Neural cell (in vitro differentiated cells): ENCODE measurements around the gene CRLF2. TPM values are rescaled to one million over a fixed set of nuclear protein-coding genes. Genes with fewer than 3 reads are reported as not detected.

Experiments
- H2AFZ ChIP-seq: fragments of 200-600, 300-800 bp; sonication (generic), shearing (Covaris generic); 2 replicates; pipeline ENCODE4 v1.6.0; 2014; ENCODE audit warnings: low read depth, mild to moderate bottlenecking, antibody characterized with exemption, low read length, moderate library complexity
- H3F3A ChIP-seq: fragments of 200-600 bp; shearing (Covaris generic); 2 replicates; pipeline ENCODE4 v1.6.1; 2016; ENCODE audit warnings: mild to moderate bottlenecking, moderate library complexity, mixed read lengths, antibody characterized with exemption, low read length; ENCODE audit not compliant: insufficient read depth, poor library complexity, severe bottlenecking
- H3K27ac ChIP-seq: fragments of 200-600, 300-800 bp; sonication (generic), shearing (Covaris generic); 2 replicates; pipeline ENCODE4 v1.5.1; 2014; ENCODE audit warnings: mild to moderate bottlenecking, low read length, moderate library complexity
- H3K27me3 ChIP-seq: fragments of 300-800, 200-600 bp; sonication (generic), shearing (Covaris generic); 2 replicates; pipeline ENCODE4 v1.6.0; 2014; ENCODE audit warnings: mild to moderate bottlenecking, low read depth, low read length, moderate library complexity; ENCODE audit not compliant: insufficient read depth
- H3K36me3 ChIP-seq: fragments of 300-800, 200-600 bp; sonication (generic), shearing (Covaris generic); 2 replicates; pipeline ENCODE4 v1.5.1; 2014; ENCODE audit warnings: mild to moderate bottlenecking, antibody characterized with exemption, low read length, moderate library complexity; ENCODE audit not compliant: insufficient read depth
- H3K4me2 ChIP-seq: fragments of 300-800, 200-600 bp; sonication (generic), shearing (Covaris generic); 2 replicates; pipeline ENCODE4 v1.6.0; 2014; ENCODE audit warnings: mild to moderate bottlenecking, low read length
- H3K4me3 ChIP-seq: fragments of 300-800, 200-600 bp; sonication (generic), shearing (Covaris generic); 2 replicates; pipeline ENCODE4 v1.5.1; 2014; ENCODE audit warnings: mild to moderate bottlenecking, low read length, moderate library complexity
- H3K79me2 ChIP-seq: fragments of 200-600 bp; shearing (Covaris generic); replicated peaks from 2 replicates; pipeline ENCODE4 v1.6.0; 2014; ENCODE audit warnings: mild to moderate bottlenecking, low read length, moderate library complexity; ENCODE audit not compliant: insufficient read depth
- H3K9ac ChIP-seq: fragments of 300-800, 200-600 bp; sonication (generic), shearing (Covaris generic); 2 replicates; pipeline ENCODE4 v1.6.1; 2016; ENCODE audit warnings: mild to moderate bottlenecking, low read length, mixed read lengths
- H3K9me2 ChIP-seq: fragments of 200-600 bp; shearing (Covaris generic); 2 replicates; pipeline ENCODE4 v1.6.1; 2016; ENCODE audit warnings: mild to moderate bottlenecking, low read length, mixed read lengths; ENCODE audit not compliant: insufficient read depth
- H3K9me3 ChIP-seq: fragments of 200-600, 300-800 bp; sonication (generic), shearing (Covaris generic); 2 replicates; pipeline ENCODE4 v1.6.1; 2016; ENCODE audit warnings: mild to moderate bottlenecking, mixed run types, low read length, moderate library complexity, mixed read lengths
- H4K20me1 ChIP-seq: fragments of 200-600 bp; shearing (Covaris generic); 2 replicates; pipeline ENCODE4 v1.6.1; 2016; ENCODE audit warnings: mild to moderate bottlenecking, mixed run types; ENCODE audit not compliant: insufficient read depth
- EP300 ChIP-seq: fragments of 450-650 bp; conservative IDR thresholded peaks from 2 replicates; pipeline ENCODE4 v1.6.1; 2014; ENCODE audit warnings: antibody characterized with exemption, mild to moderate bottlenecking, moderate library complexity; ENCODE audit not compliant: poor library complexity, severe bottlenecking
- EZH2 ChIP-seq: fragments of 200-600, 300-800 bp; shearing (Covaris generic), sonication (generic); IDR thresholded peaks from 2 replicates; pipeline ENCODE4 v1.6.1; 2014; ENCODE audit warnings: antibody characterized with exemption, low read length, borderline replicate concordance, mild to moderate bottlenecking; ENCODE audit not compliant: insufficient read depth, poor library complexity, severe bottlenecking
- MXI1 ChIP-seq: fragments of 450-650 bp; conservative IDR thresholded peaks from 2 replicates; pipeline ENCODE4 v1.6.1; 2014; ENCODE audit warnings: antibody characterized with exemption, mild to moderate bottlenecking; ENCODE audit not compliant: poor library complexity, severe bottlenecking
- POLR2AphosphoS5 ChIP-seq: IDR thresholded peaks from 2 replicates; pipeline ENCODE4 v1.6.1; 2012
- RAD21 ChIP-seq: fragments of 450-650 bp; conservative IDR thresholded peaks from 2 replicates; pipeline ENCODE4 v1.6.1; 2014; ENCODE audit warnings: antibody characterized with exemption, mild to moderate bottlenecking, moderate library complexity
- SMC3 ChIP-seq: fragments of 450-650 bp; conservative IDR thresholded peaks from 2 replicates; pipeline ENCODE4 v1.6.1; 2014; ENCODE audit warnings: antibody characterized with exemption, mild to moderate bottlenecking, moderate library complexity; ENCODE audit not compliant: poor library complexity
- TAF1 ChIP-seq: IDR thresholded peaks from 2 replicates; pipeline ENCODE4 v1.6.1; 2012; ENCODE audit warnings: low read depth
- polyA plus RNA-seq: library from polyadenylated mRNA; depleted of rRNA; stranded (reverse); fragments of >200 nt; gene quantifications from 2 replicates; pipeline ENCODE4 v1.2.3, GENCODE V29; 2014
- TF ChIP-seq, protein P1 (sequence below): IDR thresholded peaks from 2 replicates; pipeline ENCODE4 v1.6.1; 2012; ENCODE audit warnings: borderline replicate concordance
- TF ChIP-seq, protein P2 (sequence below): fragments of 450-650 bp; IDR thresholded peaks from 2 replicates; pipeline ENCODE4 v1.5.1; 2014; ENCODE audit warnings: antibody characterized with exemption, mild to moderate bottlenecking, moderate library complexity; ENCODE audit not compliant: poor library complexity, severe bottlenecking

CRLF2 gene
- polyA plus RNA-seq, 1 donor from 2014 or later: not detected

DNA sequence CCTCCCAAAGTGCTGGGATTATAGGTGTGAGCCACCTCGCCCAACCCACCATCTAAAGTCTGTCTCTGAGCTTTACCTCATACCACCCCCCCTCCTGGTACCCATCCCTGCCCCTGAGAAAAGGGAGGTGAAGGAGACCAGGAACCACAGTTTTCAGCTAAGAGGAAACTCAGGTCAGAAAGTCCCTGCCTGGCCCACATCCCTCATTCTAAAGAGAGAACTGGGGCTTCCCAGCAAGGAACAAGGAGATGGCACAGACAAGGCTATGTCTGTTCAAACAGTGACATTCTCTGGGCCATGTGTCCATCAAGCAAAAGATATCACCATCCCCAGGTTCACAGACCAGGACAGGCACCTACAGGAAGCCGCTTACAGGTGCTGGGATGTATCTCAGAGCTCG is 40.4 kb upstream of the CRLF2 start:
- Histone ChIP-seq H3K27me3 (no peaks in the 10 kb centered on the region), H3K27ac (no peak overlapping the region), H3F3A (no peaks in the 10 kb centered on the region), H3K4me3 (no peak overlapping the region), H3K4me2 (no peak overlapping the region), H3K9ac (no peak overlapping the region), H3K9me3 (no peaks in the 10 kb centered on the region), H3K79me2 (no peaks in the 10 kb centered on the region), H2AFZ (no peak overlapping the region), H3K9me2 (no peaks in the 10 kb centered on the region), H4K20me1 (no peaks in the 10 kb centered on the region), H3K36me3 (no peaks in the 10 kb centered on the region)
- TF ChIP-seq EZH2: no peak
- TF ChIP-seq TAF1: no peak
- no peak for TF ChIP-seq SMC3
- TF ChIP-seq, protein P1, sequence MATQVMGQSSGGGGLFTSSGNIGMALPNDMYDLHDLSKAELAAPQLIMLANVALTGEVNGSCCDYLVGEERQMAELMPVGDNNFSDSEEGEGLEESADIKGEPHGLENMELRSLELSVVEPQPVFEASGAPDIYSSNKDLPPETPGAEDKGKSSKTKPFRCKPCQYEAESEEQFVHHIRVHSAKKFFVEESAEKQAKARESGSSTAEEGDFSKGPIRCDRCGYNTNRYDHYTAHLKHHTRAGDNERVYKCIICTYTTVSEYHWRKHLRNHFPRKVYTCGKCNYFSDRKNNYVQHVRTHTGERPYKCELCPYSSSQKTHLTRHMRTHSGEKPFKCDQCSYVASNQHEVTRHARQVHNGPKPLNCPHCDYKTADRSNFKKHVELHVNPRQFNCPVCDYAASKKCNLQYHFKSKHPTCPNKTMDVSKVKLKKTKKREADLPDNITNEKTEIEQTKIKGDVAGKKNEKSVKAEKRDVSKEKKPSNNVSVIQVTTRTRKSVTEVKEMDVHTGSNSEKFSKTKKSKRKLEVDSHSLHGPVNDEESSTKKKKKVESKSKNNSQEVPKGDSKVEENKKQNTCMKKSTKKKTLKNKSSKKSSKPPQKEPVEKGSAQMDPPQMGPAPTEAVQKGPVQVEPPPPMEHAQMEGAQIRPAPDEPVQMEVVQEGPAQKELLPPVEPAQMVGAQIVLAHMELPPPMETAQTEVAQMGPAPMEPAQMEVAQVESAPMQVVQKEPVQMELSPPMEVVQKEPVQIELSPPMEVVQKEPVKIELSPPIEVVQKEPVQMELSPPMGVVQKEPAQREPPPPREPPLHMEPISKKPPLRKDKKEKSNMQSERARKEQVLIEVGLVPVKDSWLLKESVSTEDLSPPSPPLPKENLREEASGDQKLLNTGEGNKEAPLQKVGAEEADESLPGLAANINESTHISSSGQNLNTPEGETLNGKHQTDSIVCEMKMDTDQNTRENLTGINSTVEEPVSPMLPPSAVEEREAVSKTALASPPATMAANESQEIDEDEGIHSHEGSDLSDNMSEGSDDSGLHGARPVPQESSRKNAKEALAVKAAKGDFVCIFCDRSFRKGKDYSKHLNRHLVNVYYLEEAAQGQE: no peak
- TF ChIP-seq RAD21: no peak
- TF ChIP-seq, protein P2, sequence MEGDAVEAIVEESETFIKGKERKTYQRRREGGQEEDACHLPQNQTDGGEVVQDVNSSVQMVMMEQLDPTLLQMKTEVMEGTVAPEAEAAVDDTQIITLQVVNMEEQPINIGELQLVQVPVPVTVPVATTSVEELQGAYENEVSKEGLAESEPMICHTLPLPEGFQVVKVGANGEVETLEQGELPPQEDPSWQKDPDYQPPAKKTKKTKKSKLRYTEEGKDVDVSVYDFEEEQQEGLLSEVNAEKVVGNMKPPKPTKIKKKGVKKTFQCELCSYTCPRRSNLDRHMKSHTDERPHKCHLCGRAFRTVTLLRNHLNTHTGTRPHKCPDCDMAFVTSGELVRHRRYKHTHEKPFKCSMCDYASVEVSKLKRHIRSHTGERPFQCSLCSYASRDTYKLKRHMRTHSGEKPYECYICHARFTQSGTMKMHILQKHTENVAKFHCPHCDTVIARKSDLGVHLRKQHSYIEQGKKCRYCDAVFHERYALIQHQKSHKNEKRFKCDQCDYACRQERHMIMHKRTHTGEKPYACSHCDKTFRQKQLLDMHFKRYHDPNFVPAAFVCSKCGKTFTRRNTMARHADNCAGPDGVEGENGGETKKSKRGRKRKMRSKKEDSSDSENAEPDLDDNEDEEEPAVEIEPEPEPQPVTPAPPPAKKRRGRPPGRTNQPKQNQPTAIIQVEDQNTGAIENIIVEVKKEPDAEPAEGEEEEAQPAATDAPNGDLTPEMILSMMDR: no peak
- no peak for TF ChIP-seq POLR2AphosphoS5
- no peak for TF ChIP-seq MXI1
- no peak for TF ChIP-seq EP300

DNA sequence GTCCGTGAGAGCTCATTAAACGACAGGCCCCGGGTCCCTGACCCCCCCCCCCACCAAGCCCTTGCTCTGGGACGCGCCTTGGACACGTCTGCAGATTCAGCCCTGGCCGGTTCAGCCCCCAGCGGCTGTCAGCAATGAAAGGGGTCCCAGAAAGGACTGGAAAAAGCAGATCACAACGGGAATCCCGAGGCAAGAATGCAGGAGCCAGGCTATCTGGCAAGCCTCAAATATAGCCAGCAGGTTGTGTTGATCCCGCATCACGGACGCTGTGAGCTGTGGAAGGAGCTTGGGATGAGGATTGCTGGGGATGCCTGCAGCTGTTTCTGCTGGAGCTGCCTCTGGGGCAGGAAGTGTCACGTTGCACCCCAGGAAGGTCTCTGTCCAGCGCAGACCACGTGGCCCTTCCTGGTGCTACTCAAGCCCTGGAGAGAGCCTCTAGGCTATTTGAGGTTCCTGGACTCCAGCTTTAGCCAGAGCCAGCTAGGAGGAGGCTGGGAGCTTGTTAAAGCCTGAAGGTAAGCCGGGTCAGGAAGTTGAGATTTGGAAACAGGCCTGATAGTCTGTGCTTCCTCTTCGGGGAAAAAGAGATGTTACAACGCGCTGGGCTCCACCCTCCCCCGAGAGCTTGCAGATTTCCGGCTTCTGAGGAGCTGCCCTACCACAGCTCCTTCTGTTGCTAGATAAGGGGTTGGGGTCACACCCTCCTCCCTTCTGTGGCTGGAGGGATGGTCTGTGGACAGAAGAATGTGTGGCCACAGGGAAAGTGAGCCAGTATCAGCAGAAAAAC is 36.8 kb upstream of the CRLF2 start:
- Histone ChIP-seq H2AFZ (no peak overlapping the region), H3F3A (no peaks in the 10 kb centered on the region), H3K9me3 (no peaks in the 10 kb centered on the region), H3K79me2 (no peaks in the 10 kb centered on the region), H3K9ac (peak overlapping the region; percentile 12), H3K4me2 (no peak overlapping the region), H3K27ac (no peak overlapping the region), H4K20me1 (no peaks in the 10 kb centered on the region), H3K4me3 (peak overlapping the region; percentile 52), H3K27me3 (no peaks in the 10 kb centered on the region), H3K36me3 (no peaks in the 10 kb centered on the region), H3K9me2 (no peaks in the 10 kb centered on the region)
- TF ChIP-seq EZH2 (no peak), TAF1 (no peak), POLR2AphosphoS5 (no peak), RAD21 (no peak), EP300 (no peak), SMC3 (no peak), MXI1 (no peak)
- TF ChIP-seq, protein P2: no peak
- TF ChIP-seq, protein P1: no peak
